Activated CD8-positive, alpha-beta memory T cell treated with anti-CD3 and anti-CD28 coated beads, Interleukin-2, amount 50 U/mL, for 1 hour (primary cell): ENCODE results near the gene SMC2.

Source experiments
- DNase-seq: peaks from one replicate; pipeline ENCODE4 v3.0.0-alpha.2; 2020; ENCODE audit errors: extremely low read depth

SMC2 gene

DNA sequence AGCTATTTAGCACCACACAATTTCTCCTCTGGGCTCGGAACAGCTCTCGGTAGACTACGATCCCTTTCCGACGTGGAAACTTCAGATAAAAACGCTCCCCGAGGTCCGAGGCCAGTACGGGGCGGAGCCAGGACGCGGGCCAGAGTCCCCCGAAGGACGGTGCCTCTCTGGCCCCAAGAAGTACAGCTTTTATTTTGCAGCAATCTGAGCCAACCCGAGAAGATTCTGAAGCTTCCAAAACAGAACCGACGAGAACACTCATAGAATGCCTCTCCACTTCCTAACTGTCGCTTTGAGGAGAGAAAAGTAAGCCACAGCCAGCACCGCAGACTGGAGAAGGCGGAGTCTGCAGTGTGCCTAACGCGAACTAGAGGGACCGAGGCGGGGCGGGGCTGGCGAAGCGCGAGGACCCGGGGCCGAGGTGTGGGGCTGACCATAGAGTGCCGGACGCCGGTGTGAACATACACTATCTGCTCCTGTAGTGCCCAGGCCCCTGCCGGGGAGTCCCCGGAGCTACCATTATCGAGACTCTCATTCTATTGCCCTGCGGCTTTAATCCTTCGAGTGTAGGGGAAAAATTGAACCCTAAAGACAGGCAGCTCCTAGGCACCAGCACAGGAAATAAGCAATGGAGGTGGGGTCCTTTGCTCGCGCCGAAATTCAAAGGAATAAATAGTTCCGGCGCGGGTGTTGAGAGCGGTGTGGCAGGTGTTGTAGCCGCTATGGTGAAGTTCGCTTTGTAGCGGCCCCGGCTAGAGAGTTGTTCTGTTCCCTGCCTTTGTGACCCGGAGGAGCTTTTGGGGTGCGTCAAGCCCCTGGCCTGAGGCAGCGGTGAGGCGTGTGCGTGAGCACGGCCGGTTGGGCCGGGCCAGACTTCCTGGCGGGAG lies at the start of gene SMC2:
TSS of gene SMC2 (plus strand) at position 663 of the 887 bp plus-strand sequence. CDS start 1,076 bp downstream, outside the sequence.
- DNase-seq = peak; percentile 83

DNA sequence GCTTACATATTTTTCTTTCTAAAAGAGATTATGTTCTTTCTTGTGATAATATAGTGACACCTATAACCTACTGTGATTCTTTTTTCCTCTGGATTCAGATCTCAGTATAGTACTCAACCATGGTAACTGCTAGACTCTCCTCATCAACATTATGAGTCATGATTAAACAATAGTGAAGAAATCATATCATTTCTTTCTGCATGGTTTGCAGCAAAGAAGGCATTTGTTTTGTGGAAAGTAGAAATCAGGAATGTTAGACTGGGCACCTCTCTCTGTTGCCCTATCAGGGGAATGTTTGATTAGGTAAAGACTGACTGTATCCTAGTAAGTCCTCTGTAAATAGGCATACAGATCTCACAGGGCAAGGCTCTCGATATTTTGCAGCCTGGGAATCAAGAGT lies 25.6 kb upstream of the SMC2 start:
- DNase-seq = no peak

GRCh38 chr9:104069288-104069687 lies 24.8 kb upstream of the SMC2 start:
- no peak for DNase-seq

DNA sequence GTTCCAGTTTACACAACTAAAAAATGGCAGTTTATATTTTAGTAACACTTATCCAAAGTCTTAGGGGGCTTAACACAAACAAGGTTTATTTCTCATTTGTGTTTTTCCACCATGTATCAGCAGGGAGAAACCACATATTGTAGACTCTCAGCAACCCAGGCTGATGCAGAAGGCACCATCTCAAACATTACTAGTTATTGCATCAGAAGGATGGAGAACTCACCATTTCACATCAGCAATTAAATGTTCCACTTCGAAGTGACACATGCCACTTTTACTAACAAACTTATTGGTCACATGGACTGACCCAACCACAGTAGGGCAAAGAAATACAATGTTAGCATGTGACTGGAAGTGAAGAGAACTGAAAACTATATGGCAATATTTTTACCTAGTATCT lies 22.5 kb upstream of the SMC2 start:
- no peak for DNase-seq

DNA sequence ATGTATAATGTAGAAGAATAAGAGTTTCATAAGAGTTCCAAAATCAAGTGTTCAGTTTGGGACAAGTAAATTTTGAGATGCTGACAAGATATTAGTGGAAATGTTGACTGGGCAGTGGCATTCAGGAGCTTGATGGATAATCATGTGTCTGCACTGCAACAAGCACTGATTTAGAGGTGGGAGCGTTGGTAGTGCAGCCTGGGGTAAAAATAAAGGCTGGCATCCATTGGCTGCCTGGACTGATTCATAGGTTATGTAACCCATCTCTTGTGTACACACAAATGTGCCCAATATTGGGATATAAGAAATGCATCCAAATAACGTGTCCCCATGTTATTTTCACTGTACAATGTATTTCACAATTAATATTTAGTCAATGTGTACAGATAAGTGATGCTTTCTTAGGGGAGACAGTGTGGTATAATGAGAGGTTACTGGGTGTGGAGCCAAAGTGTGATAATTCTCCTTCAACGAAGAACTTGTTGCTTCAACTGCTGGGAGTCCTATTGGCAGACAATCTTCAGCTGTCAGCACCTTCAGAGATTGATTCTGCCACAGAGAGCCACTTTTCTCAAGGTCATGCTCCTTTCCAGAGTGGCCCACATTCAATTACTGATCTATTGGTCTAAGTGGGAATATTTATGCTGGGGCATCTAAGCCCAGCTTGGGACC lies 20.9 kb upstream of the SMC2 start:
- DNase-seq = no peak

DNA sequence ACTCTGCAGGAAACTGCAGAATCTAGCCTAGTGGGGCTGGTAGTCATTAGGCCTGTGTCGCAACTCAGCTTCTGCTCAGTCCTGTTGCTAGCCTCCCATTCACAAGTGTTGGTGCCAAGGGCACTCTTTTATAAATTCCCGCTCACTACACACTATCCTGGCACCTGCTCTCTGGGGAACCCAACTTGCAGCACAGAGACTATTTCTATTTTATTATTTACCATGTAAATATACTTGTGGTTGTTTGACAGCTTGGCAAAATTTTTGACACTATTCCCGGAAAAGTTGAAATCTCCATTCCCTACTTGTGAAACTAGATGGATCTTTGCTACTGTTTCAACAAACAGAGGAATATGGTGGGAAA lies 20.4 kb upstream of the SMC2 start:
- DNase-seq = no peak

DNA sequence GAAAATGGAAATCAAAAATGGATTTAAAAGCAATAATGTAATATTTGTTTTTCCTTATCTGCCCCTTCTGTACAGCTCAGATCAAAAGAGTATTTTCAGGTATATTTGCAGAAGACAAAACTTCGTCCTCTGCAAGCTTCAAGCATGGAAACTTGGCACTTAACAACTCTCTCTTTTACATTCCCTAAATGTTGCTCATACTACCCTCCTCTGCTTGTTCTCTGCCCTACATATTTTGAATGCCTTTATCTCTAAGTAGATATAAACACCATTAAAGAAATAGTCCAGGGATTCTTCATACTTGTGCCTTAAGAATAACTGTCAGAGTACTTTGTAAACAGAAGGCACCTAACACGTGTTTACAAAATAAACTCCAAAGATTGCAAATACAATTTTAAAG lies 19.2 kb upstream of the SMC2 start:
- no peak for DNase-seq

DNA sequence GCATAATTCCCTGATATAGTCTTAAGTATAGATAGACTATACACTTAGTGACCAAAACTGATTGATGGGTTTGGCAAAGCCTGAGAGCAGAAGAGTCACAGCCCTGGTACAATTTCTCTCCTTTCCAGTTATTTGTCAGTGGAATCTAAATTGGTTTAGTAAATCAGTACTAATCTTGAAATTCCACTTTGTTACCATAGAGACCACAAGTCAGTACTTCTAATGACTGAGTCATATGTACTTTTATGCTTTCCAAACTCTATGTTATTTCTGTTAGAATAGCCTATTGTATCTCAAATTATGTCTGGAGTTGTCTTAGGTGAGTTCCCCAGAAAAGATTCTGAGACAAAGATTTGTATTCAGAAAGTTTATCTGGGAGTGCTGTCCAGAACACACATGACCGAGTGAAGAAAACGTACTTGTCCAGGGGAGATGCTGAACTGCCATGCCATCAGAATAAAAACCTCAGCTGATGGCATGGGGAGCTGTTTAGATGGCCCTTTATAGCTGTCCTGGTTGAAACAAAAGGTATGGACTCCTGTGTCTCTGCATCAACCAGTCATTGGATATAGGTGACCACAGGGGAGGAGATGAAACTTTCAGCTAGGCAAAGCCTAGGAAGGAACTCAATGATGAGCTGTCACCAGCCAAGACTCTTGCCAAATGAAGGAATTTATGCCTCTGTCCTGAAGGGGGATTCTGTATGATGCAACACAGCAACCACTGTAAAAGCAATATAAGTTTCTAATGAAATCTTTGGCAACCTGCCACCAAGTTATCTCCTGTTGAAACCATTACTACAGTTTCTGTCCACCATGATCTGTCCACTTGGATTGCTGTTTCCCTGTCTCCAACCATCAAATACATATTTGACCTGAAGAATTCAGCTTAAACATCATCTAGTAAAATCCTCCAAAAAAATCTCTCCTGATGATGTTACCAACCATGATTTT lies 18.0 kb upstream of the SMC2 start:
- no peak for DNase-seq

GRCh38 chr9:104078596-104078995 lies 15.5 kb upstream of the SMC2 start:
- no peak for DNase-seq

DNA sequence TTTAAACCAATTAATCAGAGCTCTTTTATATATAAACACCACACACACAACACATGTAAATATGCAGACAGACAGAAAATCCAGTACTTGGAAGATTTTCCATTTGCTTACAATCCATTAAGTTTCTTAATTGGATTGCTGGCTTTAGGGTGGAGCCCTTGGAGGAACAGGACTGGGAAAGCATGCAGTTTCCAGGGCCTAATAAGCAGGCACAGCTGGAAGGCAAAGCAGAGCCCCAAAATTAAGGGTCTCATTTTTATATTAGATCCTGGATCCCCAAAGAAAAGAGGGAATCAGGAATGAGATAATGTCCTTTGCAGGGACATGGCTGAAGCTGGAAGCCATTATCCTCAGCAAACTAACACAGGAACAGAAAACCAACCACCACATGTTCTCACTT lies 13.1 kb upstream of the SMC2 start:
- DNase-seq = no peak

- DNase-seq = no peak
These were observed 11.9 kb upstream of the SMC2 start for GRCh38 chr9:104082168-104082567.

- DNase-seq = no peak
These were observed 8.6 kb upstream of the SMC2 start for GRCh38 chr9:104085525-104085924.

DNA sequence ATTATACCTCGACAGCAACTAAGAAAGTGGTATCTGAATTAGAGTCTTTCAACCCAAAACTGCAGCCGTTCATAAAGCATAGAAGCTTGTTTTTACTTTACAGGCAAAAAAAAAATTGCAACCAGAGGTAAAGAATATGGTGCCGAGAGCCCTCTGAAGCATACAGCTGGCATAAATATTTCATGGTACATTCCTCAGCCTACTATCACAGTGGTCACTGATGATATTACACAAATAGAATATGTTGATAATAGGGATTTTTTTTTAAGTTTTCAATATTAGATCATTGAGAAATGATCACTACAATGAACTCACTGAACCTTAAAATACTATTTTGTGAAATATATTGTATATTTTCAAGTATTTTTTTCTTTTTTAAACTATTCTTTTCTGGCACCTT lies 6.2 kb upstream of the SMC2 start:
- no peak for DNase-seq

DNA sequence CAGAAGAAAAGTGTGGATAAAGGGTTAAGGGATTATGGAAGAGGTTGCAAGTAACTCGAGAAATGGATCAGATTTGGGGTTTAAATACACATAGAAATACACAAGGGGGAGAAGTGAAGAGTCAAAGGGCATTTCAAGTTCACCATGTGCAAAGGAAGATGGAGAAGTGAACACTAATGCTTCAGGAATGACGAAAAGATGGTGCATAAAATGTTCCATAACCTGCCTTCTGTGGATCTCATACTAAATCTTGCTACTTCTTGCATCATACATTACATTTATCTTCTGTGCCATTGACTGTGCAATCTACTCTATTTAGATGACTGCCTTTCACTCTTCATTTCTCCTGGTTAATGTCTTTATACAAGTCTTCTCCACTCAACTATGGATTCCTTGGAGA lies 5.7 kb upstream of the SMC2 start:
- DNase-seq = no peak

GRCh38 chr9:104090578-104090977 lies 3.5 kb upstream of the SMC2 start:
- no peak for DNase-seq

DNA sequence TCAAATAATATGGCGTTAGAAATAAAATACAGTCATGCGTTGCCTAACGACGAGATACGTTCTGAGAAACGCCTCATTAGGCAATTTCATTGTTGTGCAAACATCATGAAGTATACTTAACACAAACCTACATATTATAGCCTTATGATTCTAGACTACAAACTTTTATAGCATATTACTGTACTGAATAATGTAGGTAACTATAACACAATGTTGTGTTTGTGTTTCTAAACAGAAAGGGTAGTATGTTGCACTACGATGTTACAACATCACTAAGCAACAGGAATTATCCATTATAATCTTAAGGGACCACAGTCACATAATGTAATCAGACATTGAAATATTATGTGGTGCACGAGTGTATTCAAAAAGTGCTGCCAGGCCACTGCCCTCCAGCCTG lies 3.0 kb upstream of the SMC2 start:
- no peak for DNase-seq

- DNase-seq = no peak
These were observed 2.4 kb upstream of the SMC2 start for GRCh38 chr9:104091708-104092107.

GRCh38 chr9:104092192-104092591 lies 1.9 kb upstream of the SMC2 start:
- DNase-seq = no peak

- DNase-seq = no peak
These were observed 1.1 kb upstream of the SMC2 start for GRCh38 chr9:104092875-104093600.

DNA sequence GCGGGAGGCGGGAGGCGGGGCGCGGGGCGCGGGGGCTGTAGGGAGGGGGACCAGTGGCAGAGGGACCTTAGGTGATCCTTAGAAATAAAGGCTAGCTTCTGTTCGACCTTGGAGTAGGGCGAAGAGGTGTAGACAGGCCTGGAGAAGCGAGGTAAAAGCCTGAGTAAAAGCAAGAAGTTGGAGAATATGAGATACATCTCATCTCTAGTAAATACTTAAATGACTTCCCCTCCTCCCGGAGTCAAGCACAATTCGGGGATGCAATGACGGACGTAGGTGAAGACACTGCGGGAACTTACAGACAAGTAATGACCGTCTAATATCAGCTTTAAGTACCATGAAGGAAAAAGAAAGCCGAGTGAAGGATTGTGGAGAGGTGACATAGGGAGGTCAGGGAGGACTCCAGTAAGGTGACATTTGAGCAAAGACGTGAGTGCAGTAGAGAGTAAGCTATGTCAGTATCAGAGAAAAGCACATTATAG lies 466 bp downstream of the SMC2 start:
- DNase-seq = no peak

GRCh38 chr9:104099630-104100029 lies 5.5 kb downstream of the SMC2 start:
- DNase-seq = no peak
